ENCODE measurements around the gene IRAK2.

- TF ChIP-seq CTCF (IDR thresholded peaks at IDR 0.05; ENCODE audit: borderline replicate concordance, extremely low read depth, low read length, poor library complexity, severe bottlenecking): no peak
- no peak for TF ChIP-seq EZH2 (IDR thresholded peaks at IDR 0.05; ENCODE audit: borderline replicate concordance, low read depth, low read length, severe bottlenecking)
These were observed 76.1 kb downstream of the IRAK2 start for GRCh38 chr3:10240799-10241198.

Measured in DND-41 (cell line).